T-helper 17 cell (primary cell): ENCODE results near the gene S100A4. TPM values are rescaled to one million over a fixed set of nuclear protein-coding genes. Genes with fewer than 3 reads are reported as not detected.
"Not testable (repeated sequence)": the region's sequence is repeated elsewhere in the genome, so short reads cannot be mapped to it uniquely, and the experiment has no call there.

Source experiments
- ATAC-seq: fragments of 150-1000 bp; cut with Tn5 transposase; 2 replicates; pipeline ENCODE4 v1.10.0; 2021; ENCODE audit warnings: mild to moderate bottlenecking, moderate library complexity
- DNase-seq, 3 donors: peaks; one replicate each; pipeline versions ENCODE4 v3.0.0 to v3.0.0-alpha.2; 2020 to 2021
- H3K9me3 ChIP-seq: one replicate; pipeline ENCODE4 v1.7.0; 2013; ENCODE audit warnings: low read length, mild to moderate bottlenecking; ENCODE audit not compliant: control insufficient read depth, poor library complexity, severe bottlenecking
- H3K27ac Mint-ChIP-seq: one replicate; pipeline ENCODE4 v1.8.0; 2022; ENCODE audit warnings: mild to moderate bottlenecking, moderate library complexity, mixed read lengths
- H3K27me3 Mint-ChIP-seq: one replicate; pipeline ENCODE4 v1.8.0; 2022; ENCODE audit warnings: mixed read lengths
- H3K36me3 Mint-ChIP-seq: one replicate; pipeline ENCODE4 v1.8.0; 2022; ENCODE audit warnings: low read depth, mixed read lengths
- H3K4me1 Mint-ChIP-seq: one replicate; pipeline ENCODE4 v1.8.0; 2022; ENCODE audit warnings: mild to moderate bottlenecking, mixed read lengths
- H3K4me3 Mint-ChIP-seq: one replicate; pipeline ENCODE4 v1.8.0; 2022; ENCODE audit warnings: mild to moderate bottlenecking, moderate library complexity, mixed read lengths
- total RNA-seq, 4 donors: library from RNA in 2 of 4; stranded (reverse) in 2 of 4; gene quantifications; one replicate each; pipeline ENCODE4 v1.2.3 and lab custom pipeline; 2022 to 2026

Gene S100A4
- total RNA-seq (1,000 to 10,000 TPM in 1 of 2 donors, 100 to 1,000 TPM in 1; 935 to 1,018 TPM), total RNA-seq (lab: John Stamatoyannopoulos, UW) (342 to 417 reads per million in 2 donors)

DNA sequence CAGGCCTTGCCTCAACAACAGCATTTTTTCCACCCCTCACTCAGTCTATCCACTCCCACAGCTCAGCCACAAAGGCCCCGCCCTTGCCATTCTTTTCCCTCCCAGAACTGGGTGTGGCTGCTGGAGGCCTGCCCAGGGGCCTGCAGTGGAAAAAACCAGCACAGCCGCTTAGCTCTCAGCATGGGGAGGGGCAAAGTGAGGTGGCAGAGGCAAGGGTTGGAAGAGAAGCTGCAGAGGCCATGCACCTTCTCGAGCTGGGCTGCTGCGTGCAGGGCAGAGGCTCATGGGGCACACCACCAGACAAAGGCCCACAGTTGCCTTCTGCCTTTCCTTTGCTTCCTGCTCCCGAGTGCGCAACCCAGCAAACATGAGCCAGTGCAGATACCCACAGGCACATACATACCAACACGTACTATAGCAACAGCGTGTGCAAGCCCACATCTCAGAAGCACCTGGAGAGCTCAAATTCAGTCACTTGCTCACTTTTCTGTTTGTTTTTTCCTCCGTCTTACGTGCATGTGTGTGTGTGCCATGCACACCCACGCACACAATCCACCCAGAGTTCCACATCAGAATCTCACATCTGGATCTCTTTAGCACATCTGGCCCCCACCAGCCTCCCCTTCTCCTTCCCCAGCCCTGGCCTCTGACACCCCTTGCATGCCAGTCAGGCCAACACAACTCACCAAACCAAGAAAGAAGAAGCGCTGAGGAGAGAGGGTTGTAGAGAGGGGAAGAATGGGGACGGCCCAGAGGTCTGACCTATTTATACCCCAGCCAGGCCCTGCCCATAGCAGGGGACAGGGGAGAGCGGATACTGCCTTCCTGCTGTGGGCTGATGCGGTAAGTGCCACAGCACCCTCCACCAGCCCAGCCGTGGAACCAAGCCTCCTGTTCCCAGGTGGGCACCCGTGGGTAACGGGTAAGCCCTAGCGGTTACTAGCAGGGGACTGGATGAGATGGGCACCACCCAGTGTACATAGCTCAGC is at the start of gene S100A4:
S100A4 (minus strand) TSS at position 740 of the 989 bp plus-strand sequence. CDS start 1,012 bp downstream, outside the sequence.
- Mint-ChIP-seq H3K27me3 (no peaks in the 10 kb centered on the region), H3K4me1 (peaks cover 59% of the 10 kb centered on the region), H3K36me3 (peaks cover 12% of the 10 kb centered on the region), H3K4me3 (peak within 1 kb of the TSS; percentile 98), H3K27ac (peak within 1 kb of the TSS; percentile 96)
- no peaks in the 10 kb centered on the region for H3K9me3 ChIP-seq
- ATAC-seq = peak; percentile 80
- DNase-seq = peak; percentile 61 to 78 (median 61)

DNA sequence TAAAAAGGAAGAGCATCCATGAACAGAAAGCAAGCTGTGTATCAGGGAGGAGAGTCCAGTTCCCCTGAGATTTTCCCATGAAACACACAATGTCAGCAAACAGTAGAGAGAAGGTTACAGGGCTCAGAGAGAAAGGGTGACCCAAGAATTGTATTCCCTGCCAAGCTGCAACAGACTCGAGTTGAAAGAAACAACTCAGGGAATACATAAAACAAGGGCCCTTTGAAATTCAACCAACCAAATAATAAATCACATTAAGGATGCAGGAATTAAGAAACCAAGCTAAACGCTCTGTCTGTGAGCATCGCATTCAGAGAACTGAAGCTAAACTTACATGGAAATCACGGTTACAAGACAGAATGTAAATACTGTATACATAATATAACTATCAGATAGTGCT is 47.1 kb upstream of the S100A4 start:
- Mint-ChIP-seq H3K4me3 (no peak overlapping the region), H3K36me3 (peaks cover 2% of the 10 kb centered on the region), H3K27ac (no peak overlapping the region), H3K4me1 (peaks cover 16% of the 10 kb centered on the region), H3K27me3 (no peaks in the 10 kb centered on the region)
- H3K9me3 ChIP-seq = no peaks in the 10 kb centered on the region
- DNase-seq (no peak), ATAC-seq (no peak)

DNA sequence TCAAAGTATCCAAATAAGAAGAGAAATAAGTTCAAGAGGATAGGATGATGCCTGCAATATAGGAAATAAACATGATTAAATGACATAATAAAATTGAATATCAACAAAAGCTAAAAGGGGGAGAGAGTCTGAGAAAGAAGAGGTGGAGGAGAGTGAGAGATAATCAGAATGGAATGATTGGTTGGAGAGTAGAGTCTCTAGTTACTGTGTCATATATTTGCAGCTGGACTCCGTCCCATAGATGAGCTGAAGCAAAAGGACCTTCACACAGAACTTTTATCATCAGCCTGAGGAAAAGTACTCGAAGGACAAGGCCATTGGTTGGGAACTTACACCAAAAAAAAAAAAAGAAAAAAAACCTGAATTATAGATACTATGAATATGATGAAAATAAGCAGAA is 42.9 kb upstream of the S100A4 start:
- no peak overlapping the region for H3K4me3 Mint-ChIP-seq
- H3K27ac Mint-ChIP-seq = no peak overlapping the region
- H3K36me3 Mint-ChIP-seq = no peaks in the 10 kb centered on the region
- ATAC-seq (no peak), DNase-seq (no peak)
- peaks cover 6% of the 10 kb centered on the region for H3K27me3 Mint-ChIP-seq
- H3K4me1 Mint-ChIP-seq = no peaks in the 10 kb centered on the region
- no peaks in the 10 kb centered on the region for H3K9me3 ChIP-seq

DNA sequence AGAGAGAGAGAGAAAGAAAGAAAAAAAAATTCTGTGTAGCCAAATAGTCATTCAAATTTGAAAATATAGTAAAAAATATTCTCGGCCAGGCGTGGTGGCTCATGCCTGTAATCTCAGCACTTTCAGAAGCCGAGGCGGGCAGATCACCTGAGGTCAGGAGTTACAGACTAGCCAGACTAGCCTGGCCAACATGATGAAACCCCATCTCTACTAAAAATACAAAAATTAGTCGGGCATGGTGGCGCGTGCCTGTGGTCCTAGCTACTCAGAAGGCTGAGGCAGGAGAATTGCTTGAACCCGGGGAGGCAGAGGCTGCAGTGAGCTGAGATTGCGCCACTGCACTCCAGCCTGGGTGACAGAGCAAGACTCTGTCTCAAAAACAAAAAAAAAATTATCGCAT is 42.4 kb upstream of the S100A4 start:
- not testable (repeated sequence) for H3K27me3 Mint-ChIP-seq, ATAC-seq, H3K36me3 Mint-ChIP-seq, H3K9me3 ChIP-seq, H3K4me1 Mint-ChIP-seq, H3K4me3 Mint-ChIP-seq, H3K27ac Mint-ChIP-seq, DNase-seq

DNA sequence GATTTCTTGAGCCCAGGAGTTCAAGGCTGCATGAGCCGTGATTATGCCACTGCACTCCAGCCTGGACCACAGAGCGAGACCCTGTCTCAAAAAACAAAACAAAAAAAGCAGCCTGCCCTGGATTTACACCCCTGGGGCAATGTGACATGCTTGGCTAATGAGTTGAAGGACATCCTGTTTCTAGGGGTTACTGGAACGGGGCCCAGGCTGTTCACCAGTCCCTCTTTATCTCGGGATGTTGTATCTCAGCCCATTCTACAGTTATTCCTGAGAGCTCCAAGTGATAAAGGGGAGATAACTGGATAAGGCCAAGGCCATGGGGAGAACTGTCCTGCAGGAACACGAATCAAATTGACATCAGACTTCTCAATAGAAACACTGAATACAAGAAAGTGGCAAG is 41.7 kb upstream of the S100A4 start:
- Mint-ChIP-seq H3K36me3 (no peaks in the 10 kb centered on the region), H3K4me3 (no peak overlapping the region), H3K27me3 (peaks cover 6% of the 10 kb centered on the region), H3K27ac (no peak overlapping the region), H3K4me1 (no peaks in the 10 kb centered on the region)
- DNase-seq (no peak), ATAC-seq (no peak)
- H3K9me3 ChIP-seq = no peaks in the 10 kb centered on the region

DNA sequence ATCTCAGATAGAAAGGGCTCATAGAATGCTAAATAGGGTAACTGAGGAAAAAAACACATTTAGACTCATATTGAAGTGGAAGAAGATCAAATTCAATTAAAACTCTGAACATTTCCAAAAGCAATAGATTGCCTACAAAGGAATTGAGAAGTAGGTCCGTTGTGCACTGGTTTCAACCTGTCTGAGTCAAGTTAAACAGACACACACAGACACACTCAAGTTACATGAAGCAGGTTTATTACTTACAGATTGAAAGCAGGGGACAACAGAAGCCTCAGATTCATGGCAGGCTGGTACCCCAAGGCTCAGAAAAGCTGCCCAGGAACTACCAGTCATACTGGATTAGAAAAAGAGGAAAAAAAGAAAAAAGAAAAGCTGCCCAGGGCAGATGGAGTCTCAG is 40.7 kb upstream of the S100A4 start:
- ATAC-seq = no peak
- no peak for DNase-seq
- Mint-ChIP-seq H3K36me3 (no peaks in the 10 kb centered on the region), H3K27me3 (peaks cover 6% of the 10 kb centered on the region), H3K27ac (peak overlapping the region; percentile 32), H3K4me1 (no peaks in the 10 kb centered on the region), H3K4me3 (no peak overlapping the region)
- H3K9me3 ChIP-seq = no peaks in the 10 kb centered on the region

DNA sequence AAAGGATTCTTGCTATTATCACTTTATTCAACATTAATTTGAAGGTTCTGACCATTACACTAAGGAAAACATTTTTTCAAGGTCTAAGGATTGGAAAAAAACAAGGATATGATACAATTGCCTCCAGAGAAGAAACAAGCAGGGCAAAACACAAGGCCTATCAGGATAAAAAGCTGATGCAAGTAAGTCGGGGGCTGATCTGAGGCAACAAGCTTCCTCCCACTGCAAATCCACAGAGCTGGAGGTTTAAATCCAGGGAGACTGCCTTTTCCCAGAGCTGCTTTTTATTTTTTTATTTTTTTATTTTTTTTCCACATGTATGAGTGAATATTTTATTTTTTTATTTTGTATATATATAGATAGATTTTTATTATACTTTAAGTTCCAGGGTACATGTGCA is 39.4 kb upstream of the S100A4 start:
- no peak for ATAC-seq
- Mint-ChIP-seq H3K4me3 (no peak overlapping the region), H3K36me3 (no peaks in the 10 kb centered on the region), H3K27me3 (peaks cover 6% of the 10 kb centered on the region), H3K4me1 (no peaks in the 10 kb centered on the region), H3K27ac (no peak overlapping the region)
- no peak for DNase-seq
- H3K9me3 ChIP-seq = no peaks in the 10 kb centered on the region

DNA sequence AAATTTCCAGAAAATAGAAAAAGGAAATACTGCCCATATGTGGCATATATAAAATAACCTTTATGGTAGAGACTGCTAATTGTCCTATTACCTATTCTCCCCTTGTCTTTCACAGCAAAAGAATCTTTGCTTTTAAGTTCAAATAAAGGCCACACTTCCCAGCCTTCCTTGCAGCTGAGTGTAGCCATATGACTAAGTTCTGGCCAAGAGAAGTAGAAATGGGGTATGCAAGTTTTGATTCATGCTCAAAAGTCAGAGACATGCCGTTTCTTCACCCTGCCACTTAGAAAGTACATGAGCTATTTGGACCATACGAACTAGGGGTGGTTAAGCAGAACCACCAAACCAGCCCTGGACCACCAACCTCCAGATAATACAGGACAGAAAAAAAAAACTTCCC is 38.4 kb upstream of the S100A4 start:
- Mint-ChIP-seq H3K27ac (no peak overlapping the region), H3K27me3 (peaks cover 12% of the 10 kb centered on the region), H3K4me3 (no peak overlapping the region), H3K4me1 (no peaks in the 10 kb centered on the region), H3K36me3 (no peaks in the 10 kb centered on the region)
- DNase-seq (no peak), ATAC-seq (no peak)
- no peaks in the 10 kb centered on the region for H3K9me3 ChIP-seq

DNA sequence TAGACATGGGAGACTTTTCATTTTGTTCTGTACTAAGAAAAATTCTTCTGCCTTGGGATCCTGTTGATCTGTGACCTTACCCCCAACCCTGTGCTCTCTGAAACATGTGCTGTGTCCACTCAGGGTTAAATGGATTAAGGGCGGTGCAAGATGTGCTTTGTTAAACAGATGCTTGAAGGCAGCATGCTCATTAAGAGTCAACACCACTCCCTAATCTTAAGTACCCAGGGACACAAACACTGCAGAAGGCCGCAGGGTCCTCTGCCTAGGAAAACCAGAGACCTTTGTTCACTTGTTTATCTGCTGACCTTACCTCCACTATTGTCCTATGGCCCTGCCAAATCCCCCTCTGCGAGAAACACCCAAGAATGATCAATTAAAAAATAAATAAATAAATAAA is 37.9 kb upstream of the S100A4 start:
- ATAC-seq, H3K4me3 Mint-ChIP-seq, H3K36me3 Mint-ChIP-seq, DNase-seq, H3K27ac Mint-ChIP-seq, H3K4me1 Mint-ChIP-seq, H3K9me3 ChIP-seq: not testable (repeated sequence)
- peaks cover 16% of the 10 kb centered on the region for H3K27me3 Mint-ChIP-seq

DNA sequence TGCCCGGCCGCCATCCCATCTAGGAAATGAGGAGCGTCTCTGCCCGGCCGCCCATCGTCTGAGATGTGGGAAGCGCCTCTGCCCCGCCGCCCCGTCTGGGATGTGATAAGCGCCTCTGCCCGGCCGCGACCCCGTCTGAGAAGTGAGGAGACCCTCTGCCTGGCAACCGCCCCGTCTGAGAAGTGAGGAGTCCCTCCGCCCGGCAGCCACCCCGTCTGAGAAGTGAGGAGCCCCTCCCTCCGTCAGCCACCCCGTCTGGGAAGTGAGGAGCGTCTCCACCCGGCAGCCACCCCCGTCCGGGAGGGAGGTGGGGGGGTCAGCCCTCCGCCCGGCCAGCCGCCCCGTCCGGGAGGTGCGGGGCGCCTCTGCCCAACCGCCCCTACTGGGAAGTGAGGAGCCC is 37.2 kb upstream of the S100A4 start:
- H3K27me3 Mint-ChIP-seq = peaks cover 23% of the 10 kb centered on the region
- DNase-seq, H3K4me1 Mint-ChIP-seq, H3K36me3 Mint-ChIP-seq, H3K9me3 ChIP-seq, H3K27ac Mint-ChIP-seq, H3K4me3 Mint-ChIP-seq, ATAC-seq: not testable (repeated sequence)

DNA sequence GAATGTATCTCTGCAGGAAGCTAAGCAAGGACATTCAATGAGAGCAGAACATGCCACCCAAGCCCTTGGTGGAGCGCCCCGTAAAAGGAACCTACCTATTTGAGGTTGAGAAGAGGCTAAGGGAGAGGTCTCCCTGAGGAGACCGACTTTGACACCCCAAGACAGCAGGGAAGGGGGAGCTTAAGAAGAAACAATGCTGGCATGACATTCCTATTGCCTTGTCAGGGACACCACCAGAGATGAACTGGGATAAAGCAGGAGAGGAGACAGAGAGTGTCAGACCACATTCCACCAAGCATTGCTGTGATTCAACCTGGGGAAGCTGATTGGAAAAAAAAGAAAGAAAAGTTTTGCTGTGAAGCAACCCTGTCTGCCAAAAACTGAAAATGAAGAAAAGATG is 33.3 kb upstream of the S100A4 start:
- ATAC-seq = no peak
- H3K9me3 ChIP-seq = no peaks in the 10 kb centered on the region
- Mint-ChIP-seq H3K4me3 (no peak overlapping the region), H3K27ac (no peak overlapping the region), H3K4me1 (peaks cover 6% of the 10 kb centered on the region), H3K27me3 (peaks cover 23% of the 10 kb centered on the region), H3K36me3 (peaks cover 3% of the 10 kb centered on the region)
- no peak for DNase-seq

DNA sequence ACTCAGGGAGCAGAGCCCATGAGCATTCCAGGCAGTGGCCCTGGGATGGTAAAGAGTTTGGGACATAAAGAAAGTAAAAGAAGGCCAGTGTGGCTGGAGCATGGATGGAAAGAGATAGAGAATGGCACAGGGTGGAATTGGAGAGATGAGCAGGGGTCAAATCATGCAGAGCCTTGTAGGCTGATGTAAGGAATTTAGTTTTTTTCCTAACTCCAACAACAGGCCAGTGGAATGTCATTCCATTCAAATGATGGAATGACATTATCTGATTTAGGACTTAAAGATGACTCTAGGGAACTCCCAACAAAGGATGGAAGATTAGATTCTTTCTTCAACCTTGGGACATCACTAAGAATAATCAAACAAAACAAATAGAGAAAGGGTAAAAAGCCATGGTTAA is 32.9 kb upstream of the S100A4 start:
- ATAC-seq (no peak), DNase-seq (no peak)
- H3K27ac Mint-ChIP-seq = no peak overlapping the region
- peaks cover 3% of the 10 kb centered on the region for H3K36me3 Mint-ChIP-seq
- H3K27me3 Mint-ChIP-seq = peaks cover 22% of the 10 kb centered on the region
- peaks cover 6% of the 10 kb centered on the region for H3K4me1 Mint-ChIP-seq
- no peak overlapping the region for H3K4me3 Mint-ChIP-seq
- H3K9me3 ChIP-seq = no peaks in the 10 kb centered on the region

DNA sequence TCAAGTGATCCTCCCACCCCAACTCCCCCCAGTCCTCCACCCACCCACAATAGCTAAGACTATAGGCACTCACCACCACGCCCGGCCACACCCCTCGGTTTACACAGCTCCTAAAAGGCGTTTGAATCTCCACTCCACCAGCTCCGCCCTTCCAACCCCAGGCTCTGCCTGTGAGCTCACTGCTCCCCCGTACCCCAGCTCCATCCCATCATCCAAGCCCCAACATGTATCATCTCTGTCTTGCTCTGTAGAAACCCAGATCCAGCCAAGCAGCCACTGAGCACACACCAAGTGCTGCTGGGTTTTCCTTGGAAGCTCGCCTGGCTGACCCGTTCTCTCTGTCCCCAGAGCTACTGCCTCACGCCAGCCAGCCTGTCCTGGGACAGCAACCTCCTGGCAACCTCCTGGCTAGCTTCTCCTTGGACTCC is 32.0 kb upstream of the S100A4 start:
- Mint-ChIP-seq H3K27ac (no peak overlapping the region), H3K4me1 (peaks cover 12% of the 10 kb centered on the region)

DNA sequence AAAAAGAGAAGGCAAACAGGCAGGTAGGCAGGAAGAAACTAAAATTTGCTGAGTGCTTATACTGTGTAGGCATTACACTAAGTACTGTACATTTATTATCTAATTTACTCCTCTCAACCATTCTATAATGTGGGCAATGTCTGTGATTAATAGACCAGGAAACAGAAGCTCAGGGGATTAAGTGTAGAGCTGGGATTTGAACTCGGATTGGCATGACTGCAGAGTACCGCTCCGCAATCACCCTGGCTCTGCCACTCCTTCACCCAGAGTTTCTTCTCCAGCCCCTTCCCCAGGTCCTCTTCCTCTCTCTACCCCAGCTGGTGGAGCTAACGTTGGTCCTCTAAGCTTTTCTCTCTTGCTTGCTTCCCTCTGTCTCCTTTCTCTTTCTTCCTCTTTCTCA is 31.5 kb upstream of the S100A4 start:
- H3K27ac Mint-ChIP-seq = peak overlapping the region; percentile 54
- H3K4me1 Mint-ChIP-seq = peaks cover 13% of the 10 kb centered on the region
- ATAC-seq (no peak), DNase-seq (no peak)
- H3K36me3 Mint-ChIP-seq = peaks cover 3% of the 10 kb centered on the region
- peaks cover 22% of the 10 kb centered on the region for H3K27me3 Mint-ChIP-seq
- no peak overlapping the region for H3K4me3 Mint-ChIP-seq
- H3K9me3 ChIP-seq = no peaks in the 10 kb centered on the region

More for the DNA sequence above, 32.0 kb upstream of the S100A4 start:
- DNase-seq (no peak), ATAC-seq (no peak)
- Mint-ChIP-seq H3K4me3 (no peak overlapping the region), H3K27me3 (peaks cover 22% of the 10 kb centered on the region), H3K36me3 (peaks cover 3% of the 10 kb centered on the region)
- no peaks in the 10 kb centered on the region for H3K9me3 ChIP-seq
